Fibroblast of lung (primary cell): ENCODE data around the gene GHRHR.

Source experiments
- CTCF ChIP-seq, 2 donors: IDR thresholded peaks in 1 of 2; conservative IDR thresholded peaks in 1 of 2; 1 replicate in 1 of 2; 2 replicates in 1 of 2; pipeline ENCODE4 v1.5.1; 2011 to 2012; ENCODE audit warnings: low read length in 2 of 2, control low read depth in 1 of 2, inconsistent platforms in 1 of 2, low read depth in 1 of 2, mild to moderate bottlenecking in 1 of 2
- EZH2 ChIP-seq: IDR thresholded peaks from 2 replicates; pipeline ENCODE4 v1.5.1; 2012; ENCODE audit warnings: low read length, control low read depth, mild to moderate bottlenecking; ENCODE audit errors: missing control alignments

GRCh38 chr7:30980194-30980593, 16.4 kb downstream of the GHRHR start:
- TF ChIP-seq CTCF (conservative IDR thresholded peaks at IDR 0.05 in 1 of 2, IDR thresholded peaks at IDR 0.05 in 1 of 2; ENCODE audit: low read depth in 1 of 2, low read length in 2 of 2) (no peak), EZH2 (no peak)
